Astrocyte (in vitro differentiated cells and primary cell): ENCODE results near the gene SH3BP1.

Source experiments
- CTCF ChIP-seq: IDR thresholded peaks from 2 replicates; pipeline ENCODE4 v1.5.1; 2011; ENCODE audit warnings: low read depth, mild to moderate bottlenecking, inconsistent platforms, low read length, moderate library complexity; ENCODE audit not compliant: insufficient read depth
- EZH2 ChIP-seq: IDR thresholded peaks from 2 replicates; pipeline ENCODE4 v1.6.1; 2012; ENCODE audit warnings: mild to moderate bottlenecking, low read length, inconsistent platforms; ENCODE audit not compliant: insufficient read depth

GRCh38 chr22:37676736-37677492, 37.4 kb downstream of the SH3BP1 start:
- TF ChIP-seq CTCF (no peak), EZH2 (no peak)
